Umbilical cord (tissue), 2 donors: Measurements from ENCODE around the gene CCDC92. TPM values are rescaled to one million over a fixed set of nuclear protein-coding genes. Genes with fewer than 3 reads are reported as not detected.

Experiments
- DNase-seq: peaks from one replicate; pipeline ENCODE4 v3.0.0-alpha.2; 2015; ENCODE audit warnings: low spot score
- total RNA-seq: library from RNA; depleted of rRNA; stranded (reverse); fragments of >200 nt; gene quantifications from one replicate; pipeline ENCODE4 v1.2.3, GENCODE V29; 2014; ENCODE audit warnings: low replicate concordance; ENCODE audit not compliant: insufficient read depth

CCDC92 gene, protein sequence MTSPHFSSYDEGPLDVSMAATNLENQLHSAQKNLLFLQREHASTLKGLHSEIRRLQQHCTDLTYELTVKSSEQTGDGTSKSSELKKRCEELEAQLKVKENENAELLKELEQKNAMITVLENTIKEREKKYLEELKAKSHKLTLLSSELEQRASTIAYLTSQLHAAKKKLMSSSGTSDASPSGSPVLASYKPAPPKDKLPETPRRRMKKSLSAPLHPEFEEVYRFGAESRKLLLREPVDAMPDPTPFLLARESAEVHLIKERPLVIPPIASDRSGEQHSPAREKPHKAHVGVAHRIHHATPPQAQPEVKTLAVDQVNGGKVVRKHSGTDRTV
- 7.2 TPM for total RNA-seq

DNA sequence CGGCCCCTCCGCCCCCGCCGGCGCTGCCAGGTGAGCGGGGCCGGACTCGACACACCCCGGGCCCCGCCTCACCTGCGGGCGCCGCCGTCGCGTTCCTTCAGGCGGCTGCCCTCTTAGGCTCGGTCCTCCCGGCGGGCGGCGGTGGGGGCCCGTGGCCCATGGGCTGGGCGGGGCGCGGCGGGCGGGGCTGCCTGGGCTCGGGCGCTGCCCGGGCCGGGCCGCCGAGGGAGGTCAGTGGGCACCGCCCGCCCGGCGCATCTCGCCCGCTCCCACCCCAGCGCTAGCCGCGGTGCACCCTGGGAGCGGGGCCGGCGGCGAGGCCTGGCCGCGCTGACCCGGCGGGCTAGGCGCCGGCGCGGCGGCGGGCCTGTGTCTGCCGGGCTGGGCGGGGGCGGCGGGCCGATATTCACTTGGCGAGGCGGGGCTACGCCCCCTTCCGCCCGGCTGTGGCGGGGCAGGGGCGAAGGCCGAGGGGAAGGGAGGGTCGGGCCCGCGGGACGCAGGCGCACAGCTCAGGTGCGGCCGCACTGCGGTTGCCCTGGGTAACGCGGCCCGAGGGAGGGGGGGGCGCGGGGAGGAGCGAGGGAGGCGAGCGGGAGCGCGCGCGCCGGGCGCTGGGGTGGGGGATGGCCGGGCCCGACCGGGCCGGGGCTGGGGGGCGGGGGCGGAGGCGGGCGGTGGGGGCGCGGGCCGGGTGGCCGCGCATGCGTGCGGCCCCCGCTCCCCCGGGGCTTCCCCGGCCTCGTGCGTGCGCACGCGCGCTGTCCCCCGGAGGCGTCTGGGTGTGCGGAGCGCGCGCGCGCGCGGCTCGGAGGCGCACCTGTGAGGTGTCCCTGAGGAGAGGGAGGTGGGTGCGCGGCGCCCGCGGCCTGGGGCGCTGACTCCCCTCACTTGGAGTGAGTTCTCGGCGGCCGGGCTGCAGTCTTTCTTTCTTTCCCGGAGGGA lies at the start of gene CCDC92, which contains the start of gene ZNF664:
CCDC92 (minus strand) TSS at position 375 of the 945 bp plus-strand sequence. CDS start 28,526 bp downstream, outside the sequence.
ZNF664 (plus strand) TSS at position 759 of the 945 bp plus-strand sequence. CDS start 38,930 bp downstream, outside the sequence.
- peak; percentile 90 for DNase-seq

DNA sequence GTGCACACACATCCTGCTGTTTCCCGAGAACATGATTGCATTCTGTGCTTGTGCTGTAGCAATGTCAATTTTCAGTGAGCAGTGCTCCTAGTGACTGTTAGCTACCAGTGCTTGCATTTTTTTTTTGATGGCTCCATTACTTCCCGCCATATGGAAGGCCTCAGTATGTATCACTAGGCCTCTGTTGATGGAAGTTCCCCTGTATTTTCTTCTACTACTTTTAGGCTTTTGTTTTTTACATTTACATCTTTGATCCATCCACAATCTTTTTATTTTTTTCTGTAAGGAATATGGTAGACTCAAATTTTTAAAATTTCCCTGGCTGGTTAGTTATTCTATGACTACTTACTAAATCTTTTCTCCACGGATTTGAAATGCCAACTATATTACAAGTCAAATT lies 49.5 kb upstream of the CCDC92 start:
- DNase-seq, result no peak

DNA sequence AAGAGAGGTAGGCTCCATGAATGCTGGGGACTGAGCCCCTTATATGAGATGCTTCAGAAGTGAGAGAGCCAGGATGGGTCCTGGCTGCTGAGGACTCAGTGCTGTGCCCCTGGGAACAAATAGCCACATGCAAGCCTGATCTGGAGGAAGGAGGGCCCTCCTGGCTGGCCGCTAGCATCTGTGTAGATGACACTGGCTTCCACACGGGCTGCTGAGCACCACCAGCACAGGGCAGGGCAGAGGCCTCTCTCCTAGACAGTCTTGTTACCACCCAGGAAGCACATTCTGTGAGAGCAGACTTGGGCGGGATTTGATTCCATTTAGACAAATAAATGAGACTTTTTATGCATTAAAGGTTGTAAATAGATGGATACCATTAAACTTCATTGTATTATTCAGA lies 48.4 kb upstream of the CCDC92 start:
- DNase-seq, result no peak

DNA sequence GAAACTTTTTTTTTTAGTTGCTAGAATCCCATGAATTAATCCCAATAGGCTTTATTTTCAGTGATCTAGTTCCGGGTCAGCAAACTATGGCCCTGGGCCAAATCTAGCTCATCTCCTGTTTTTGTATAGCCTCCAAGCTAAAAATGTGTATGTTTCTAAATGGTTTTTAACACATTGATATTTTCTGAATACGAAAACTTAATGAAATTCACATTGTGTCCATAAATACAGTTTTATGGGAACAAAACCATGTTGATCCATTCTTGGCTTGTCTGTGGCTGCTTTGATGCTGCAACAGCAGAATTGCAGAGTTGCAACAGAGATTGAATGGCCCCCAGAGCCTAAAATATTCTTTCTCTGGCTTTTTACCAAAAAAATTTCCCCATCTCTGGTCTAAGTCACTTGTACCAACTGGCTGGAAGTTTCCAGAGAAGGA lies 47.9 kb upstream of the CCDC92 start:
- peak; percentile 84 for DNase-seq

DNA sequence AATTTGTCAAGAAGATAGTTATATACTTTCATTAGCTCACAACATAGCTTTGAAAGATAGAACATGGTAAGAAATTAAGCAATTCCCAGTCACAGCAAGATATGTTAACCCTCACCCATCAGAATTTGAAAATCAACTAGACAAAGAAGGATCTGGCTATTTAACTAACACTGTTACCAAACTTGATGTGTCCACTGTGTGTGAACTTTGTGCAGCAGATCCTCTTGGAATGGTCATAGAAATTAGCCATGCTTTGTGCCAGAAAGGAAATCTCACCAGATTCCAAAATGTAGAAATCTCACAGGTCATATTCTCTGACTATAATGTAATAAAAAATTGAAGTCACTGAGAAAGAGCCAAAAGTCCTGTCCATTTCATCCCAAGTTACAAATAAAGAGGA lies 46.5 kb upstream of the CCDC92 start:
- no peak for DNase-seq

DNA sequence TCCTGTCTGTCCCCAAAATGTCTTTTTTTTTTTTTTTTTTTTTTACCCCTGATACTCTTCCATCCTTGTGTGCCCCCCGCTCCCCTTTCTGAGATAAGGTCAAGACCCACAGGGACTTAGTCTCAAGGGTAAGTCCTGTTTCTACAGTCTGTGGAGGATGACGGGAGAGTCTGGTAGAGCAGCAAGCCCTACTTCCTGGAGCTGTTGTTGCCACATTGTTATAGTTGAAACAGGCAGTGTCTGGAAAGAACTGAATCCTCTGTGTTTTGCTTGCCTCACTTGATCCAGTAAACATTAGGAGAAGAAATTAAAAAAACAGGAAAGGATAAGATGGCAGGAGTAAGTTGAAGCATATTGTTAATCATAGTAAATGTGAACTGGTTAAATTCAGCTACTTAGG lies 45.9 kb upstream of the CCDC92 start:
- no peak for DNase-seq

DNA sequence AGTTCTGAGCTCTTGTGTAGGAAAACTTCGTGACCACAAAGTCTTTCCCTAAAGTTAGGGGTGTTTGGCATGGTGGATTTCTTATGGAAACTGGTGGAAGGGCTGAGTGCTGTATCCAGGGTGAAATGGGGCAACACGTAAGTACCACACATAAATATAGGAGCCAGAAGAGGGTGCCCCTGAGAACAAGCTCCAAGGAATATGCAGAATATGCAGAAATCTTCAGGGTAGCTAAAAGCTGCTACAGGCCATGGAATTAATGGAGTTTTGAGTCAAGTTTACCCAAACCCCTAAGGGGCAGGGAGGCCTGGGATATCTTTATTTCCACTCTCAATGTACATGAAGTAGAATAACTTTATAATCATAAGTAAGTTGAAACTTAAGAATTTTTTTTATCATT lies 44.4 kb upstream of the CCDC92 start:
- DNase-seq, result no peak

DNA sequence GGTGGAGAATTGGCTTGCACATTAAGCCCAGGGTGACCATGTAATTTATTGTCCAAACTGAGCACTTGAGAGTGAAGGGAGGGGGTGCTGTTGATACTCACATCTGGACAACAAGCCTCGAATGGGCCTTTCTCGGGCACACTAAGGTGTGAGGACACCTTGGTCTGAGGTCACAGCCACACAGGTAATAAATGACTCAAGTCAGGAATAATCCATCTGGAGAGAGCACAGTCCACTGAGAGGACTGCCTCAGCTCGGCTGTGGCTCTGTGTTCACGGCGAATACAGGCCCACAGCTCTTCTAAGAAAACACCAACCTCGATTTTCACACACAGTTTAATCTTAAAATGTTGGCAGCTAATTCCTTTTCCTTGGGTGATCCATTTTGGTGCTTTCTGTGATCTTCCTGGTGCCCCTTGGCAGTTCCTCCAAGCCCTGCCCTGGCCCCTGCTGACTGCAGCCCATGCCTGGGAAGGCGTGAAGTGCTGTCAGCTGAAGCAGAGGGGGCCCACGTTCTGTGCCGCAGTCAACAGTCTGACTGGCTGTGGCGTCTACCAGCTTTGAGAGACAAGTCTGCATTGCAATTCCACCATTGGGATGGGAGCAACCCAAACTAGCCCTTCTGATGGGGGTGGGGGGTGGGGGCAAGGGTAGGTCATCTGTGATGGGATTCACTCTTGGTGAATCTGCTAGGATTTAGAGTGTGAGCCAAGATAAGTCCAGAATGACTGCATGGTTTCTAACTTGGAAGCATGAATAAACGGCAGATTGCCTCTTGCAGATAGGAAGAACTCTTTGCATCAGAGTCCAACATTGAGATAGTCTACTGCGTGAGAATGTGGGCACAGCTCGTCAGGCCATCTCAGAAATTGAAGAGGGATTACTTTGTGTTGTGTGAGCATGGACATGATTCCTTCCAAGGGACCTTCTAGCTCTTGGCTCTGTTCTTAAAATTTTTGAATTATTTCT lies 43.1 kb upstream of the CCDC92 start:
- DNase-seq, result peak; percentile 86

DNA sequence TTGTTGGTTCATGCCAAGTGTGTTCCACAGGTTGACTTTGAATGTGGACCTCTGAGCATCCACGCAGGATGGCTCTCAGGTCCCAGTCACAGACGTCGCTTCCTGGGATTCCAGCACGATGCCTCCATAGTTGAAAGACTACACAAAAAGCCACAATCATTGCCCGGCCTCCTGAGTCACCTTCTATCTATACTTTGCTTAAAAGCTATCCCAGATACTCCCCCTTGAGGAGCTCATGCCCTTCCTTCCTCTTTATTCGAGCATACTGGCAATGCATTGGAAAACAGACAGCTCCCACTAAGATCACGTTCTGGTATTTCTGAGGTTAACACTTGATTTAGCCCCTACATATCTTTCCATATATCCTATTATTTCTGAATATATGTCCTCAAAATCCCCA lies 40.4 kb upstream of the CCDC92 start:
- no peak for DNase-seq

DNA sequence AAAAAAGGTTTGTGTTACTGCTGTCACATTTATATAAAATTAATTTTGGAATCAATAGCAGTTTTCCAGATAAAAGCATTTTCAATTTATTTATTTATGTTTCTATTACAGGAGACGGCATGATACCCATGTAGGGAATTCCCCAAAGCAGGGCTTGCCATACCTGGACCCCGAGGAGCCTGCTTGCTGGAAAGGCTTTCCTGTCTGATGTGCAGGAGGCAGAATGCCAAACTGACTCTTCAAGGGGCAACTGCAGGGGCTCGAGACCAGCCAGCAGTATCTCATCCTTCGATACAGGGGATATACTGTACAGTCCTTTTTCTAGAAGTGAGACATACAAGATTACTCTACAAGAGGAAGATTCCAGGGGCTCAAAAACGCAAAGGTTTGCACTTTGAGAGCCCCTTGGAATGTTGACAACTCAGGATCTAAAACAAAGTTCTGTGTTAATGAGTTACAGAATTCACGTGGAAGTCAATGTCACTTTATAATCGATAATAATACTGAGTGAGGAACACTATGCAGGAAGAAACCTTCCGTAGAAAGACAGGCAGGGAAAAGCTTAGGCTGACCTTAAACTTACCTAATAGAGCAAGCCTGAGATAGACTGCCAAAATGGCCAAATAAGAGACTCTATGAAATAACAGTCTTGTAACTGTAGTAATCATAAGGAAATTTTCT lies 38.9 kb upstream of the CCDC92 start:
- no peak for DNase-seq

DNA sequence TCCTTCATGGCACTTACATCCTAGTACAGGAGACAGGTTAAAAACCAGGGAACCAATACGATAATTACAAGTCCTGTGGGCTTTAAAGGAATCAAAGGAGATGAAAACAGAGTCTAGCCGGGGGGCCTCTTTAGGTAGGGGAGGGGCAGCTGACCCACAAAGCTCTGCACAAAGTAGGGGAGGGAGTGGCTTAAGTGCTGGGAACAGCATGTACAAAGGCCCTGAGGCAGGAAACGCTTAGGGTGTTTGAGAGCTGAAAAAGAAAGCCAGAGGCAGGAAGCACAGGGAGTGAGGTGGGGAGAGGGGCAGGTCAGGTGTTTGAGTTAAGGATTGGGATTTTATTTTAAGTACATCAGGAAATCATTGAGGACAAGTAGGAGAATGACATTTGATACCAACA lies 38.1 kb upstream of the CCDC92 start:
- no peak for DNase-seq

DNA sequence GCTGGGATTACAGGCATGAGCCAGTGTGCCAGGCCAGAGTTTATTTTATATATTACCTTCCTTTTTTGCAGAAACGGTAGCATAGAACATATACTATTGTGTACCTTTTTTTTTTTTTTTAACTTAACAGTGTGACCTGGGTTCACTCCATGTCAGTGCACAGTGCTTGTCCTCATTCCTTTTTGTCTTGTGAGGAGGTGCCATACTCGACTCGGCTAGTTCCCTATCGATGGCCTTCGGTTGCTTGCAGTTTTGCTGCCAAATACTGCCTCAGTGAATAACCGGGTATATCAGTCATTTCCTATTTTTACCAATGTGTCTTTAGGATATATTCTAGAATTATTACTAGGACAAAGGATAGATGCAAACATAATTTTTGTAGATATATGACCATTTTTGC lies 37.1 kb upstream of the CCDC92 start:
- no peak for DNase-seq

DNA sequence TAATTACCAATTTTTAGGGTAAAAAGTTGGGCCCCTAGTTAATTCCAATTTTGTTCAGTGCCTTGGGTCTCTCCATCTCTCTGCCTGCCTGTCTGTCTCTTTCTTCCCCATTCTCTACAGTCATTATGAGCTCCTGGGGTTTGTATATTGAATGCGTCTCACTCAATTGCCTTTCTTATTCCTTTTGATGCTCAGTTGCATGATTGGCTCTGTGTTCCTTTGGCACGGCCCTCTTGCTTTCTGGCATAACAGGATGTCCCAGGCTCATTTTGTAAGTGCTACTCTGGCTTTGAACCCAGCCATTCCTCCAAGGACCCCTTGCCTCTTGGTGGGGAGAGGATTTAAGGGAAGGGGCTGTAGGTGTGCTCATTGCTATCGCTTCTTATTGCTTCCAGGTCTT lies 36.0 kb upstream of the CCDC92 start:
- DNase-seq, result no peak

DNA sequence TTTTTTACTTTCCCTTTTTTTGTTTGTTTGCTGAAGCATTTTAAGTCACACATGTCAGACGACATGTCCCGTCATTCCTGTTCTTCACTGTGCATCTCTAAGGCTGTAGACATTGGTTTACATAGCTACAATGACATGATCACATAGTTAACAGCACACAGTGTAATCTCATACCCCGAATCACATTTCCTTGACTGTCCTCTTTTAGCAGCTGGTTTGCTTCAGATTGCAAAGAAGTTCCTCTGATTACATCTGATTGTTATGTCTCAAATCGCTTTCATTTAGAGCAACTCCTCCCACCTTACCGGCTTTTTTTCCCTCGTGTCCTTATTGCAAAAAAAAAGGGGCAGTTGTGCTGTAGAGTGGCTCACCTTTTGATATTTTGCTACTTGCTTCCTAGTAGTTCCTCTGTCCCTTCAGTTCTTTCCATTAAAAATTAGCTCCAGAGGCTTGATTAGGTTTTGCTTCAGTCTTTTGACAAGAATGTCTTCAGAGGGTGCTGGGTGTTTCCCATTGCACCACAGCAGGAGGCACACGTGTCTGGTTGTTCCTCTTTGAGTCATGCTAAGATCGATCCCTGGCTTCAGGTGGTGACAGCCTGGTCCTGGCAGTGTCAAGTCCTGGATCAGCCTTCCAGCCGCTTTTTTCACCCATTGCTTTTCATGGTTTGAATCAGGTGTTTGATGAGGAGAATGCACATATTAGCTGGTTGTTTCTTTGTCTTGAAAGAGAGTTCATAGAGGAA lies 35.4 kb upstream of the CCDC92 start:
- DNase-seq, result no peak

DNA sequence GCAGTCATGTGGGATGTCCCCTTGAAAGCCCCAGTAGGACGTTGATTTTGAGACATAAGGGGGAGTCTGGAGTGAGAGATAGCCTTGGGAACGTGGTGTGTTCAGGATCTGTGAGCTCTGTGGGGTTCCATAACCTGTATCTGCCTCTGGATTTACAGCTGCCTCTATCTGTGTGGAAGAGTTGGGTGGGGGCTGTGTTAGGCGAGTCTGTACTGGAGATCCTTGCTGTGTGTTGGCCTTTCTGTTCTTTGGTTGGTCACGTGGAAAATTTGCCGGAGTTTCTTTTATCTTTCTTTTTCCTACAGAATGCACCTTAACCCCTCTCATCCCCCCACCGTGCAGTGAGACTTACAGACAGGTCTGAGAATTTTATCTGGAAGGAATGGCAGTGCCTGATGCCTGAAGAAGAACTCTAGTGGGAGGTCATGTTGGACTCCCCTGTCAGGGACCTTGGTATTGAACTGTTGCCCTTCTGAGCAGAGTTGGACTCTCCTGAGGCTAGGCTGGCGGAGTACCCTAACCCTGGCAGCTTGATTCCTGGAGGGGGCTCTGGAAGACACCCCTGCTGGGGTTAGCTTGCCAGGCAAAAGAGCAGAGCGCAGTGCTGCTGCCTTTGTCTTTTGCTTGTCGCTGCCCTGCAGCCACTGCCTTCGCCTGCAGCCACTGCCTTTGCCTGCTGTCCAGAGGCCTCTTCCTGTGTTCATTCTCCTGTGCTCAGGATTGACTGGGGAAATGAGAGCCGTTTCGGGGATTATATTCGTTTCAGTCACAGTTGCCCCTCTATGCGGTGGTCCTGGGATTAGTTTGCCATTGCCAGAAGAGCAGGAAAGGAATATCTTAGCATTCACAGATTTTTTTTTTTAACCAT lies 34.4 kb upstream of the CCDC92 start:
- no peak for DNase-seq

DNA sequence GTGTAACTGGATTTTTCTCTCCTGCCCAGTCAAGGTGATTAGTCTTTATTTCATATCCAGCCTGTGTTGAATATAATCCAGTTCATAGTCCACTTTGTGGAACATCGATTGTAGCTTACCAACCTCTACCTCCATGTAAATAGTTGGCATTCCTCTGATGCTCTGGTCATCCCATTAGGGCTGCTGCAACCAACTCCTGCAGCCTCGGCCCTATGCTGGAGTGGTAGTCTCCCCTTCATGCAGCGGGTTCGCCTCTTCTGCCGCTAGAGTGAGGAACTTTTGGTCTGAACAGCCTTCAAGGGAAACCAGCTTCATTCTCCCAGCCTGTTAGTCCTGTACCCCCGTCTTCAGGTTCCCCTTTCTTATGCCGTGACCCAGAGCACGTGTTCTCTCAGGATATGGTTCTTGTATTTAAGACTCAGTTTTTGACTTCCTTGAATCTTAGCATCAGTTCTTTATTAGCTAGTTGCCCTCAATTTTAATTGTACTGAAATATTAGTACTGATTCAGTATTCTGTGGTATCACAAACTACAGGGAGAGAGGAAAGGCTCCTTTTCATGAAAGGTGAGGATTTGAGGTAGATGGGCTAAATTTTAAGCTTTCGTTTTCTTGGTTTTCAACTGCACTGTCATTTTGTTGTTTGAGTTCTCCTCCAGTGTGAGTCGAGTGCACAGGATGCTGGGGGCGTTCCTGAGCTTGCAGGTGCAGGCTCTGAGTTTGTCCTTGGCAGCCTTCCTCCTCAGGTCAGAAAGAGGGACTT lies 33.6 kb upstream of the CCDC92 start:
- no peak for DNase-seq

DNA sequence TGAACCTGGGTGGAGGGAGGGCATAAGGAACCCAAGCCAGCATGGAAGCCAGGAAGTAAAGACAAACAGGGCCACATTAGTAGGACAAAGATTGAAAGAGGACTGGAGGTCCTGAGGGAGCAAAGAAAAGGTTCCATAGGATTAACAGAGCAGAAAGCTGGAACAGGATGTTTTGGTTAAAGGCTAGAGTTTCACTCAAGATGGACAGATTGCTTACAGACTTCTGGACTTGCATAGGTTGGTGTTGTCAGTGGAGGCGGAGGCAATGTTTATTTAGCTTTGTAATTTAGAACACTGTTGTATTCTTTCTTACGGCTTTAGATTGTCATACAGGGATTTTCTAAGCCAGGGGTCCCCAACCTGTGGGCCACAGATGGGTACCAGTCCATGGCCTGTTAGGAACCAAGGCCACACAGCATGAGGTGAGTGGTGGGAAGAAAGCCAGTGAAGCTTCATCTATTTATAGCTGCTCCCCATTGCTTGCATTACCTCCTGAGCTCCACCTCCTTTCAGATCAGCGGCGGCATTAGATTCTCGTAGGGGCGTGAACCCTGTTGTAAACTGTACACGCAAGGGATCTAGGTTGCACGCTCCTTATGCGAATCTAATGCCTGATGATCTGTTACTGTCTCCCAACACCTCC lies 31.7 kb upstream of the CCDC92 start:
- no peak for DNase-seq

DNA sequence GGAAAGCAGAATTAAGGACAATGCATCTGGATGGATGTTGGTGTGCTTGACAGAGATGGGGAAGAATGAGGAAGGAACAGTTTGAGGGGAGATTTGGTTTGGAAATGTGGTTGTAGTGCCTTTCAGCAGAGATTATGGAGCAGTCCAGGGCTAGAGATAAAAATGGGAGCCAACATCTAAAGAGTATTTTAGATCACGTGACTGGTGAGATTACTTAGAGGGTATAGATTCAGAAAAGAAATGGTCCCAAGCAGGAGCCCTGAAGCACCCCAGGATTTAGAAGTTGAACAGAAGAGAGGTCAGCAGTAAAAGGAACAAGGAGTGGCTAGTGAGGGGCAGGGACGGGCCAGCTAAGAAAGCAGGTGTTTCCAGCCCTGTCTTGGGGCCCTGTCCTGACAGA lies 30.0 kb upstream of the CCDC92 start:
- DNase-seq, result no peak
